Measurements from ENCODE around the gene VPS8.

VPS8 gene

DNA sequence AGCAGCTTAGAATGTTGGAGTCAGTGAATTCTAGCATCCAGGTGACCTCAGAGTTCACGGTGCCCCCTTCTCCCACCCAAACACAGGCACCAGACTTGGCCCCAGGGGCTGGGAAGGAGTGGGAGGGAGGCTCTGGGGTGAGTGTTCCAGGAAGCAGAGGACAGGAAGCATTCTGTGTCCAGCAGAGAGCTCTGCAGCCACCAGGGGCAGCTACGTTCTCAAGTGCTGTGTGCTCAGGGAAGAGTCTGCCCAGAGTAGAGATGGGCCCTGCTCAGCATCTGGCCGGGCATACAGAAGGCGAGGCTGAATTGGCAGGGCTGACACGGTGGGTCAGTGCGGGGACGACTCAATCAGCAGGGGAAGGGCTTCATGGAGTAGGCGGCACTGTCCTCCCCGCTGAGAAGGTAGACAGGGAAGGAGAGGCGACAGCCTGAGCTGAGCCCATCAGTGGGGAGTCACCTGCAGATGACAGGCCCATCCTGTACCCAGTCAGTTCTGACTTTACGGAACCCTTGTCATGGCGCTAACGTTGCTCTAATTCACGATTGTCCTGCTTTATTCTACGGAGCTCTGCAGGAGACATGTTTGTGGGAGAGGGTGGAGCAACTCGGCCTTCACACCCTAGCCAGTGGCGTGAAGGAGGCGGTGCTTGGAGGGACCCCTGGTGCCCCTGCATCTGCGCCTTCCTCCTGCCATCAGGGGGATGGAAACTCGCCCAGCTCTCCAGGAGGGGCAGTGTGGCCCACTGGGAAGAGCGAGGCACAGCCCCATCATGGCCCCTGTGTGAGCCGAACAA lies 258.7 kb downstream of the VPS8 start:
- no peak overlapping the region for H3K27ac ChIP-seq (ENCODE audit: low read depth, low read length)
- no peak overlapping the region for H2AFZ ChIP-seq (ENCODE audit: low read length, unreplicated experiment)
- no peaks in the 10 kb centered on the region for H3K36me3 ChIP-seq (ENCODE audit: insufficient read depth, low read length)
- no peak overlapping the region for H3K4me3 ChIP-seq (ENCODE audit: low read depth, low read length)
- no peaks in the 10 kb centered on the region for H3K4me1 ChIP-seq (ENCODE audit: control insufficient read depth, insufficient read depth, low read length, unreplicated experiment)
- no peaks in the 10 kb centered on the region for H3K27me3 ChIP-seq (ENCODE audit: insufficient read depth, low read length)
- no peaks in the 10 kb centered on the region for H3K79me2 ChIP-seq (ENCODE audit: control insufficient read depth, insufficient read depth, low read length, unreplicated experiment)

GRCh38 chr3:185071287-185071800 lies 259.4 kb downstream of the VPS8 start:
- H3K27me3 ChIP-seq (ENCODE audit: insufficient read depth, low read length) = no peaks in the 10 kb centered on the region
- no peak overlapping the region for H3K27ac ChIP-seq (ENCODE audit: low read depth, low read length)
- no peak overlapping the region for H3K4me3 ChIP-seq (ENCODE audit: low read depth, low read length)
- H2AFZ ChIP-seq (ENCODE audit: low read length, unreplicated experiment) = no peak overlapping the region
- H3K36me3 ChIP-seq (ENCODE audit: insufficient read depth, low read length) = no peaks in the 10 kb centered on the region
- H3K79me2 ChIP-seq (ENCODE audit: control insufficient read depth, insufficient read depth, low read length, unreplicated experiment) = no peaks in the 10 kb centered on the region
- no peaks in the 10 kb centered on the region for H3K4me1 ChIP-seq (ENCODE audit: control insufficient read depth, insufficient read depth, low read length, unreplicated experiment)

DNA sequence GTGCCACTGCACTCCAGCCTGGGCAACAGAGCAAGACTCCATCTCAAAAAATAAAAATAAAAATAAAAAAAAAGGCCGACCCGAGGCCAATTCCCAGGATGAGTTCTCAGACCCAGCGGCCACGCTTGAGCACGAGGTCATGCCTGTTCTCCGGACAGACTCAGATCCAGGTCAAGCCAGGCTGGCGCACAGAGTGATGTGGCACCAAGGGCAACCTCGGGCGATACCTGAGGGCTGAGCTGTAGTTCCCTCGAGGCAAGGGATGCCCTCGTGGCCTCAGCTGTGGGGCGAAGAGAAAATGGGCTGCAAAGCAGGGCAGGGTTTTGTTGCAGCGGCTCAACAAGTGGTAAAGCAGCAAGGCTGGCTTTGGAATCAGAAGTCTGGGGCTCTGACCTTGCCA lies 263.6 kb downstream of the VPS8 start:
- Histone ChIP-seq H3K4me3 (ENCODE audit: low read depth, low read length) (no peak overlapping the region), H3K4me1 (ENCODE audit: control insufficient read depth, insufficient read depth, low read length, unreplicated experiment) (no peaks in the 10 kb centered on the region), H3K36me3 (ENCODE audit: insufficient read depth, low read length) (no peaks in the 10 kb centered on the region), H3K27me3 (ENCODE audit: insufficient read depth, low read length) (no peaks in the 10 kb centered on the region), H2AFZ (ENCODE audit: low read length, unreplicated experiment) (no peak overlapping the region), H3K79me2 (ENCODE audit: control insufficient read depth, insufficient read depth, low read length, unreplicated experiment) (no peaks in the 10 kb centered on the region), H3K27ac (ENCODE audit: low read depth, low read length) (no peak overlapping the region)

GRCh38 chr3:185076219-185076618 lies 264.3 kb downstream of the VPS8 start:
- H3K4me3 ChIP-seq (ENCODE audit: low read depth, low read length) = no peak overlapping the region
- H3K27me3 ChIP-seq (ENCODE audit: insufficient read depth, low read length) = no peaks in the 10 kb centered on the region
- no peaks in the 10 kb centered on the region for H3K79me2 ChIP-seq (ENCODE audit: control insufficient read depth, insufficient read depth, low read length, unreplicated experiment)
- no peak overlapping the region for H3K27ac ChIP-seq (ENCODE audit: low read depth, low read length)
- no peaks in the 10 kb centered on the region for H3K36me3 ChIP-seq (ENCODE audit: insufficient read depth, low read length)
- no peak overlapping the region for H2AFZ ChIP-seq (ENCODE audit: low read length, unreplicated experiment)
- H3K4me1 ChIP-seq (ENCODE audit: control insufficient read depth, insufficient read depth, low read length, unreplicated experiment) = no peaks in the 10 kb centered on the region

- H3K4me1 ChIP-seq (ENCODE audit: control insufficient read depth, insufficient read depth, low read length, unreplicated experiment) = no peaks in the 10 kb centered on the region
- no peaks in the 10 kb centered on the region for H3K36me3 ChIP-seq (ENCODE audit: insufficient read depth, low read length)
- H3K4me3 ChIP-seq (ENCODE audit: low read depth, low read length) = no peak overlapping the region
- H3K79me2 ChIP-seq (ENCODE audit: control insufficient read depth, insufficient read depth, low read length, unreplicated experiment) = no peaks in the 10 kb centered on the region
- H3K27me3 ChIP-seq (ENCODE audit: insufficient read depth, low read length) = no peaks in the 10 kb centered on the region
- H2AFZ ChIP-seq (ENCODE audit: low read length, unreplicated experiment) = no peak overlapping the region
- no peak overlapping the region for H3K27ac ChIP-seq (ENCODE audit: low read depth, low read length)
Observed at GRCh38 chr3:185079625-185080024, 267.7 kb downstream of the VPS8 start.

DNA sequence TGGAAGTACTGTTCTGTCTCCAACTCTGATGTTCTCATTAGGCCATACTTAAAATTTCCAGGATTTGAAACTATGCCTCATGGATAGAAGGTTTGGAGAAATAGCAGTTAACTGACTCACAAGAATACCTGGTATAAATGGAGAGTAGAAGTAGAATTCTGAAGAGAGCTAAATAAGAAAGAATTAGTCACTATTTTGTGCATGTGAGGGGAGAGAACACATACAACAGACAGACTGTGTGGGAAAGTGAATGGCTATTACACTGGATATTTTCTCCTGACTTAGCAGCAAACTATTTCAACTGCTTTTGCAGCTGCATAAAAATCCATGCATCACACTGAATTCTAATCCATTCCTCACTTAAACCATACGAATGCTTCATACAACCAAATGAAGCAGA lies 269.6 kb downstream of the VPS8 start:
- H3K4me1 ChIP-seq (ENCODE audit: control insufficient read depth, insufficient read depth, low read length, unreplicated experiment) = no peaks in the 10 kb centered on the region
- H3K36me3 ChIP-seq (ENCODE audit: insufficient read depth, low read length) = no peaks in the 10 kb centered on the region
- H3K4me3 ChIP-seq (ENCODE audit: low read depth, low read length) = no peak overlapping the region
- no peak overlapping the region for H3K27ac ChIP-seq (ENCODE audit: low read depth, low read length)
- no peaks in the 10 kb centered on the region for H3K27me3 ChIP-seq (ENCODE audit: insufficient read depth, low read length)
- no peak overlapping the region for H2AFZ ChIP-seq (ENCODE audit: low read length, unreplicated experiment)
- H3K79me2 ChIP-seq (ENCODE audit: control insufficient read depth, insufficient read depth, low read length, unreplicated experiment) = no peaks in the 10 kb centered on the region

GRCh38 chr3:185082149-185082548 lies 270.2 kb downstream of the VPS8 start:
- H3K36me3 ChIP-seq (ENCODE audit: insufficient read depth, low read length) = no peaks in the 10 kb centered on the region
- H3K79me2 ChIP-seq (ENCODE audit: control insufficient read depth, insufficient read depth, low read length, unreplicated experiment) = no peaks in the 10 kb centered on the region
- H3K4me3 ChIP-seq (ENCODE audit: low read depth, low read length) = no peak overlapping the region
- no peak overlapping the region for H2AFZ ChIP-seq (ENCODE audit: low read length, unreplicated experiment)
- no peaks in the 10 kb centered on the region for H3K27me3 ChIP-seq (ENCODE audit: insufficient read depth, low read length)
- no peak overlapping the region for H3K27ac ChIP-seq (ENCODE audit: low read depth, low read length)
- H3K4me1 ChIP-seq (ENCODE audit: control insufficient read depth, insufficient read depth, low read length, unreplicated experiment) = no peaks in the 10 kb centered on the region

DNA sequence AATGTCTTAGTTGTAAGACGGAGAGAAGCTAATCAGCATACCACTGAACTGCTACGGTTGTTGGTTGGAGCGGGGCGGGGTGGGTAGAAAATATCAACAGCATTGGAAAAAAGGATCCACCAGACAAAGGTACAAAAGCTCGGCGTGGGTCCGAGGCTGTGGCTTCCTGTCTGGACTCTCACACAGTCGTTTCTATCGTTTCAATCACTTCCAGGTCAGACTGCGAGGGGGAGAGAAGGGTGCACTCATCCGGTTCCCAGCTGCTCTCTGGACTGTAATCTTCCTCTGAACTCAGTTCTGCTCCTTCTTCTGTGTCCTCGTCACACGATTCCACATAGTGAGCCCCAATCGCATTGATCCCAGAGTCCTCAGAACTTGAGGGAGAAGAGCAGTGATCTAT lies 270.9 kb downstream of the VPS8 start:
- Histone ChIP-seq H3K79me2 (ENCODE audit: control insufficient read depth, insufficient read depth, low read length, unreplicated experiment) (no peaks in the 10 kb centered on the region), H3K36me3 (ENCODE audit: insufficient read depth, low read length) (no peaks in the 10 kb centered on the region), H3K4me3 (ENCODE audit: low read depth, low read length) (no peak overlapping the region), H3K27me3 (ENCODE audit: insufficient read depth, low read length) (no peaks in the 10 kb centered on the region), H2AFZ (ENCODE audit: low read length, unreplicated experiment) (no peak overlapping the region), H3K27ac (ENCODE audit: low read depth, low read length) (no peak overlapping the region), H3K4me1 (ENCODE audit: control insufficient read depth, insufficient read depth, low read length, unreplicated experiment) (no peaks in the 10 kb centered on the region)

DNA sequence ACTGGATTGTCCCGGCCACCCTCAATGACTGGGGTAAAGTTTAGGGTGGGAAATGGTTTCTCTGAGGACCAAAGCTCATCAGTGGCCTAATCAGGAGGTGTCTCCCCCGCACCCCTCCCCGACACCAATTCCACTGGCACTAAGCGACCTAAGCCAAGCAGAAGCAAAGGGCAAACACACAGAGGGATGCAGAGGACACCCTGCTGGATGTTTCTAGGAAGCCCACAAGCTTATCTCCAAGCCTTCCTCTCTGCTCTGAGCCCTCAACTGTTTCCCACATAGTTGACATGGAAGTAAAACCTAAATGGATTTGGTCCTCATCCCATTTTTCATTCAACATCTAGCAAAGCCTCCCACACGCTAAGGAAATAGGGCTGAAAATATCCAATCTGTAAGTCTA lies 272.4 kb downstream of the VPS8 start:
- Histone ChIP-seq H3K27ac (ENCODE audit: low read depth, low read length) (no peak overlapping the region), H3K36me3 (ENCODE audit: insufficient read depth, low read length) (no peaks in the 10 kb centered on the region), H2AFZ (ENCODE audit: low read length, unreplicated experiment) (no peak overlapping the region), H3K27me3 (ENCODE audit: insufficient read depth, low read length) (no peaks in the 10 kb centered on the region), H3K79me2 (ENCODE audit: control insufficient read depth, insufficient read depth, low read length, unreplicated experiment) (no peaks in the 10 kb centered on the region), H3K4me3 (ENCODE audit: low read depth, low read length) (no peak overlapping the region), H3K4me1 (ENCODE audit: control insufficient read depth, insufficient read depth, low read length, unreplicated experiment) (no peaks in the 10 kb centered on the region)

DNA sequence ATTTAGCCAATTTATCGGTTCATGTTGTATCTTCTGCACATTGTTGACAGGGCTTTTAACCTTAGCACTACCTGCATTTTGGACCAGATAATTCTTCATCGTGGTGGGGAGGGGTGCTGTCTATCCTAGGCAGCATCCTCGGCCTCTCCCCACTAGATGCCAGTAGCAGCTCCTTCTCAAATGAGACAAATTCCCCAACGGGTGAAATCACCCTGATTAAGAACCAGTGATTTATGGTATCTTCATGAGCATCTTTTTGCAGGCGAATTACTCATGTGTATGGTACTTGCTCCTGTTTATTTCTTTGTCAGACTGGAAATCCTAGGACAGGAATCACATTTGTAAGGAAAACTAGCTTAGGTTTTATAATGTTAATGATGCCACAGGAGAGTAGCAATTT lies 272.9 kb downstream of the VPS8 start:
- no peak overlapping the region for H2AFZ ChIP-seq (ENCODE audit: low read length, unreplicated experiment)
- H3K4me3 ChIP-seq (ENCODE audit: low read depth, low read length) = no peak overlapping the region
- H3K27me3 ChIP-seq (ENCODE audit: insufficient read depth, low read length) = no peaks in the 10 kb centered on the region
- no peak overlapping the region for H3K27ac ChIP-seq (ENCODE audit: low read depth, low read length)
- H3K4me1 ChIP-seq (ENCODE audit: control insufficient read depth, insufficient read depth, low read length, unreplicated experiment) = peaks cover 2% of the 10 kb centered on the region
- H3K79me2 ChIP-seq (ENCODE audit: control insufficient read depth, insufficient read depth, low read length, unreplicated experiment) = no peaks in the 10 kb centered on the region
- no peaks in the 10 kb centered on the region for H3K36me3 ChIP-seq (ENCODE audit: insufficient read depth, low read length)

GRCh38 chr3:185087419-185087818 lies 275.5 kb downstream of the VPS8 start:
- H3K79me2 ChIP-seq (ENCODE audit: control insufficient read depth, insufficient read depth, low read length, unreplicated experiment) = no peaks in the 10 kb centered on the region
- peaks cover 4% of the 10 kb centered on the region for H3K4me1 ChIP-seq (ENCODE audit: control insufficient read depth, insufficient read depth, low read length, unreplicated experiment)
- no peak overlapping the region for H3K4me3 ChIP-seq (ENCODE audit: low read depth, low read length)
- H2AFZ ChIP-seq (ENCODE audit: low read length, unreplicated experiment) = no peak overlapping the region
- H3K27ac ChIP-seq (ENCODE audit: low read depth, low read length) = no peak overlapping the region
- H3K27me3 ChIP-seq (ENCODE audit: insufficient read depth, low read length) = no peaks in the 10 kb centered on the region
- H3K36me3 ChIP-seq (ENCODE audit: insufficient read depth, low read length) = no peaks in the 10 kb centered on the region
